ENCODE measurements around the gene BACH1. TPM values are rescaled to one million over a fixed set of nuclear protein-coding genes. Genes with fewer than 3 reads are reported as not detected.

BACH1 gene
- total and polyA plus RNA-seq, 8 donors = 33.3 to 117 (median 39.5) TPM

DNA sequence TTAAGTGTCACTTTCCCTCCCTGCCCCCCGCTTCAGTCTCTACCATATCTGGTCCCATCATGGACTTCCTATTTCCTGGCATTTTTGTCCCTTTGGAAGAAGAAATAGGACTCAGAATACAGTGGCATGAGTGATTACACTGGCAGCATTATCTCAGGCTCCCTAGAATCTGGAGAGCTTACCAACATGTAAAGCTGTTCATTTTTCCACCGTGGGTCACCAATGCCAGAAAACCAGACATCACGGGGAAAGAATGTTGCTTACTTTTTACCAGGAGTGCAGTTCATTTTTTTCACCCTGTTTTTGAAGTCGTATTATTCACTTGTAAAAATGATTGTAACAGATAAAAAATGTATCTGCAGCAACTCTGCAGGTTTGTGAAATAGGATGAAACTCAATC, 44.8 kb downstream of the BACH1 start:
- Histone ChIP-seq H3K27me3 (no peaks in the 10 kb centered on the region), H3K4me3 (no peak overlapping the region), H3K36me3 (peaks cover 0 to 26% of the 10 kb centered on the region in 2 donors), H3K9me3 (no peaks in the 10 kb centered on the region), H3K4me1 (peaks cover 4 to 70% of the 10 kb centered on the region in 2 donors), H3K27ac (peak overlapping the region; percentile 63 to 72)
- DNase-seq (no peak), ATAC-seq (no peak)
- intact Hi-C loops (cut with DNase I) = no loop called here
- TF ChIP-seq CTCF (IDR thresholded peaks at IDR 0.05) = no peak

DNA sequence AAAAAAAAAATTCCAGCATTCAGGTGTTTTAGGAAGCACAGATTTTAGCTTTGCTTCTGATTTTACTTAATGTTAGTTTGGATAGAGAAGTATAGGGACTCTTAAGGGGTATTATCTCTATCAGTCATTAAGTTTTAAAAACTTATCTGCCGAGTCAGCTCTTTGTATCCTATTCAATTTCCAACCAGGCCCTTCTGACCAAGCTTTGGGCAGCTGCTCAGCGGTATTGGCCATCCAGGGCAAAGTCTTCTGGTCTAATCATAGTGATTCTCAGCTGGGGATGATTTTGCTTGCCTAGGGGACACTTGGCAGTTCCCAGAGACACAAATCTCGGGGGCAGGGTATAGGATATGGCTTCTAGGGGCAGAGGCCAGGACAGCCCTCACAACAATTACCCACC, 47.6 kb downstream of the BACH1 start:
- peaks cover 0 to 26% of the 10 kb centered on the region in 2 donors for H3K36me3 ChIP-seq
- H3K27ac ChIP-seq = peak overlapping the region in 1 of 2 donors; percentile 35
- H3K4me1 ChIP-seq = peaks cover 9 to 73% of the 10 kb centered on the region in 2 donors
- ATAC-seq (no peak), DNase-seq (no peak)
- no peak for TF ChIP-seq CTCF (IDR thresholded peaks at IDR 0.05)
- H3K27me3 ChIP-seq = no peaks in the 10 kb centered on the region
- intact Hi-C loops (cut with DNase I) = no loop called here
- no peaks in the 10 kb centered on the region for H3K9me3 ChIP-seq
- no peak overlapping the region for H3K4me3 ChIP-seq

DNA sequence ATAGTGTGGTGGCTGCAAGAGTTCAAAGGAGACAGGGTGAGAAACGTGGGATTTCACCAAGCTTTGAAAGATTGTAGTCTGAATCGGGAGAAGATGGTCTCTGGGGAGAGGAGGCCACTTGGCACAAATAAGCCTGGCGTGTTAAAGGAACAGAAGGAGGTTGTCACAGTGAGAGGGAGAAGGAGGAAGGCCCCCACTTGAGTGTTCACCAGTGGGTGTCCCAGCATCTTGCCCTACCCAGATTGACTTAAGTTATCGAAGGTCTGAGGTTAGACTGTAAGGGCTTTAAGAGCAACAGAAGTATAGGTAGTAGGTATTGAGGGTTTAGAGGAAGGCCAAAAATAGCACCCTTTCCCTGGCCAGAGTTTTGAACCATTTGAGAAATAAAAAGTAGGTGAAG, 48.0 kb downstream of the BACH1 start:
- Histone ChIP-seq H3K36me3 (peaks cover 0 to 26% of the 10 kb centered on the region in 2 donors), H3K27me3 (no peaks in the 10 kb centered on the region), H3K4me3 (no peak overlapping the region), H3K9me3 (no peaks in the 10 kb centered on the region), H3K4me1 (peaks cover 9 to 68% of the 10 kb centered on the region in 2 donors), H3K27ac (peak overlapping the region in 1 of 2 donors; percentile 35)
- TF ChIP-seq CTCF (IDR thresholded peaks at IDR 0.05) = no peak
- DNase-seq (no peak), ATAC-seq (no peak)
- intact Hi-C loops (cut with DNase I) = no loop called here

- Histone ChIP-seq H3K4me1 (peaks cover 12 to 63% of the 10 kb centered on the region in 2 donors), H3K4me3 (no peak overlapping the region), H3K36me3 (peaks cover 0 to 27% of the 10 kb centered on the region in 2 donors), H3K9me3 (no peaks in the 10 kb centered on the region), H3K27ac (peak overlapping the region in 1 of 2 donors; percentile 35), H3K27me3 (no peaks in the 10 kb centered on the region)
- no peak for DNase-seq
- ATAC-seq = peak; percentile 1
- intact Hi-C loops (cut with DNase I) = no loop called here
- no peak for TF ChIP-seq CTCF (IDR thresholded peaks at IDR 0.05)
Observed at GRCh38 chr21:29347274-29347681, 48.6 kb downstream of the BACH1 start.

DNA sequence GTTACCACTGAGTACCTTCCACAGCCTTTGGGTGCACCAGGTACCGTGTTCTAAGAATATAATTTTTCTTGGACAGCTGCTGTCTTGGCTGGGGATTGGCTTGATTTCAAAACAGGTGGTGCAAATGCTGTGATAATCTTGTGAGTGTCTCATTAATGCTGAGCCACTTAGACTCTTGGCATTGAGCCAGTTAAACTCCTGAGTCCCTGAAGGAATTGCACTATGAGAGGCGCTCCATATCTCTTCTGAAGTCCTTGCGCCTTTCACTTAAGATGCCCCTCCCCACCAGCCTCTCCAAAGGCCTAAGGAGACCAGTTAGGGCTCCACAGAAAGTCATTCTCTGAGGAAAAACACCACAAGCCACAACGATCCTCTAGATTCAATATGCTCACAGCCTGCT, 51.0 kb downstream of the BACH1 start:
- H3K27me3 ChIP-seq = no peaks in the 10 kb centered on the region
- peaks cover 0 to 2% of the 10 kb centered on the region in 2 donors for H3K9me3 ChIP-seq
- TF ChIP-seq CTCF (IDR thresholded peaks at IDR 0.05) = no peak
- peaks cover 0 to 30% of the 10 kb centered on the region in 2 donors for H3K36me3 ChIP-seq
- H3K27ac ChIP-seq = no peak overlapping the region
- peak; percentile 70 for ATAC-seq
- H3K4me3 ChIP-seq = no peak overlapping the region
- DNase-seq = peak in 1 of 4 donors; percentile 60
- intact Hi-C loops (cut with DNase I) = no loop called here
- H3K4me1 ChIP-seq = peaks cover 13 to 48% of the 10 kb centered on the region in 2 donors

Data from left lung (tissue), 10 donors.